Measurements from ENCODE around the gene CLEC10A.

GRCh38 chr17:7027335-7027734, 52.7 kb downstream of the CLEC10A start:
- TF ChIP-seq, protein P1, sequence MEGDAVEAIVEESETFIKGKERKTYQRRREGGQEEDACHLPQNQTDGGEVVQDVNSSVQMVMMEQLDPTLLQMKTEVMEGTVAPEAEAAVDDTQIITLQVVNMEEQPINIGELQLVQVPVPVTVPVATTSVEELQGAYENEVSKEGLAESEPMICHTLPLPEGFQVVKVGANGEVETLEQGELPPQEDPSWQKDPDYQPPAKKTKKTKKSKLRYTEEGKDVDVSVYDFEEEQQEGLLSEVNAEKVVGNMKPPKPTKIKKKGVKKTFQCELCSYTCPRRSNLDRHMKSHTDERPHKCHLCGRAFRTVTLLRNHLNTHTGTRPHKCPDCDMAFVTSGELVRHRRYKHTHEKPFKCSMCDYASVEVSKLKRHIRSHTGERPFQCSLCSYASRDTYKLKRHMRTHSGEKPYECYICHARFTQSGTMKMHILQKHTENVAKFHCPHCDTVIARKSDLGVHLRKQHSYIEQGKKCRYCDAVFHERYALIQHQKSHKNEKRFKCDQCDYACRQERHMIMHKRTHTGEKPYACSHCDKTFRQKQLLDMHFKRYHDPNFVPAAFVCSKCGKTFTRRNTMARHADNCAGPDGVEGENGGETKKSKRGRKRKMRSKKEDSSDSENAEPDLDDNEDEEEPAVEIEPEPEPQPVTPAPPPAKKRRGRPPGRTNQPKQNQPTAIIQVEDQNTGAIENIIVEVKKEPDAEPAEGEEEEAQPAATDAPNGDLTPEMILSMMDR (IDR thresholded peaks at IDR 0.05): no peak
- no peak for TF ChIP-seq POLR2A (IDR thresholded peaks at IDR 0.05; ENCODE audit: low read depth)
- TF ChIP-seq EP300 (IDR thresholded peaks at IDR 0.05): no peak
